ENCODE data around the gene DGKZ. TPM values are rescaled to one million over a fixed set of nuclear protein-coding genes. Genes with fewer than 3 reads are reported as not detected.
A peak's percentile ranks its signal among the peaks of the same experiment; 100 is the strongest.
"Not testable (repeated sequence)": the region's sequence is repeated elsewhere in the genome, so short reads cannot be mapped to it uniquely, and the experiment has no call there.

Gene DGKZ
- total and polyA plus RNA-seq, 4 donors, result 15.8 to 61.1 (median 34.8) TPM

GRCh38 chr11:46379482-46380293 is 32.4 kb downstream of the DGKZ start:
- intact Hi-C loops (cut with DNase I); H3K4me3 ChIP-seq (ENCODE audit: low read length in 2 of 2): not testable (repeated sequence)
- peak; percentile 44 to 74 for DNase-seq

GRCh38 chr11:46380340-46381047 is 33.2 kb downstream of the DGKZ start:
- Histone ChIP-seq H3K27me3 (ENCODE audit: control insufficient read depth in 1 of 2, insufficient read depth in 2 of 2, low read length in 1 of 2) (no peaks in the 10 kb centered on the region), H3K4me1 (ENCODE audit: control insufficient read depth in 1 of 2, insufficient read depth in 2 of 2, low read length in 2 of 2) (no peaks in the 10 kb centered on the region), H3K36me3 (ENCODE audit: control insufficient read depth in 1 of 2, insufficient read depth in 2 of 2, low read length in 1 of 2) (peaks cover 0 to 2% of the 10 kb centered on the region in 2 donors), H3K27ac (ENCODE audit: low read depth in 1 of 2, low read length in 2 of 2) (no peak overlapping the region), H3K9me3 (ENCODE audit: control insufficient read depth, low read length) (no peaks in the 10 kb centered on the region), H3K4me3 (ENCODE audit: low read length in 2 of 2) (peak overlapping the region; percentile 22 to 46)
- peak; percentile 82 to 87 for DNase-seq
- intact Hi-C loops (cut with DNase I), result no loop called here
- WGBS, 2 donors, result 5 to 7% methylated on average over 30 to 45 of the region's 45 CpGs
- ATAC-seq (ENCODE audit: low FRiP score), result peak; percentile 65

More at GRCh38 chr11:46379482-46380293, 32.4 kb downstream of the DGKZ start:
- H3K9me3 ChIP-seq (ENCODE audit: control insufficient read depth, low read length); H3K27me3 ChIP-seq (ENCODE audit: control insufficient read depth in 1 of 2, insufficient read depth in 2 of 2, low read length in 1 of 2); H3K4me1 ChIP-seq (ENCODE audit: control insufficient read depth in 1 of 2, insufficient read depth in 2 of 2, low read length in 2 of 2); H3K27ac ChIP-seq (ENCODE audit: low read depth in 1 of 2, low read length in 2 of 2); H3K36me3 ChIP-seq (ENCODE audit: control insufficient read depth in 1 of 2, insufficient read depth in 2 of 2, low read length in 1 of 2): not testable (repeated sequence)
- peak; percentile 25 for ATAC-seq (ENCODE audit: low FRiP score)
- 85 to 87% methylated on average over 24 to 36 of the region's 36 CpGs for WGBS, 2 donors

GRCh38 chr11:46381048-46381818 is 34.0 kb downstream of the DGKZ start, which contains the start of gene MDK:
Gene MDK, plus strand, starts transcription at chr11:46381669. Its CDS starts 389 bp downstream, at chr11:46382058.
- ATAC-seq (ENCODE audit: low FRiP score), result no peak
- WGBS, 2 donors, result 1 to 2% methylated on average over 46 to 96 of the region's 96 CpGs

DNA sequence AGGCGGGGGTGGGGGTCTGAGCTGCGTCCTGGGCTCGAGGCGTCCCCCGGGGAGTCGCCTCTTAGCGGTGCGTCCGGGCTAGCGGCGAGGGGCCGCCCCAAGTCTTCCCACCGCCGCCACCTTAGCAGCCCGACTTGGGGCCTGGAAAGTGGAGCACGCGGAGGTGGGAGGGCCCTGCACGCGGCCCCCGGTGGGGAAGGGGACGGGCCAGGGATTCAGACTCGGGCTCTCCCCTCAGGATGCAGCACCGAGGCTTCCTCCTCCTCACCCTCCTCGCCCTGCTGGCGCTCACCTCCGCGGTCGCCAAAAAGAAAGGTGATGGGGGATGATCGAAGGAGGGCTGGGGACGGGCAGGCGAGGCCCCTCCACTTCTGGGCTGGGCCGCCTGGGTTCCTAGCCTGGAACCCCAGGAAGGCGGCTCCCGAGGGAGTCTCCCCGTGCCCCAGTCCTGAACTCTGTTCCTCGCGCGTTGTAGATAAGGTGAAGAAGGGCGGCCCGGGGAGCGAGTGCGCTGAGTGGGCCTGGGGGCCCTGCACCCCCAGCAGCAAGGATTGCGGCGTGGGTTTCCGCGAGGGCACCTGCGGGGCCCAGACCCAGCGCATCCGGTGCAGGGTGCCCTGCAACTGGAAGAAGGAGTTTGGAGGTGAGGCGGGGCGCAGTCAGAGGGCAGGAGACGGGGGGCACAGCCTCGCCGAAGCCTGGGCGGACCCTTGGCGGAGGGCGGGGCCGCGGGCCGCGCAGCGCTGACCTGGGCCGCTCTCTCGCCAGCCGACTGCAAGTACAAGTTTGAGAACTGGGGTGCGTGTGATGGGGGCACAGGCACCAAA is 34.8 kb downstream of the DGKZ start:
- ATAC-seq (ENCODE audit: low FRiP score) (no peak), DNase-seq (peak in 1 of 2 donors; percentile 73)
- no peak overlapping the region for H3K27ac ChIP-seq (ENCODE audit: low read depth in 1 of 2, low read length in 2 of 2)
- 3% methylated on average over 63 to 66 of the region's 66 CpGs for WGBS, 2 donors
- no peaks in the 10 kb centered on the region for H3K36me3 ChIP-seq (ENCODE audit: control insufficient read depth in 1 of 2, insufficient read depth in 2 of 2, low read length in 1 of 2)
- peak overlapping the region; percentile 11 to 22 for H3K4me3 ChIP-seq (ENCODE audit: low read length in 2 of 2)
- H3K27me3 ChIP-seq (ENCODE audit: control insufficient read depth in 1 of 2, insufficient read depth in 2 of 2, low read length in 1 of 2), result no peaks in the 10 kb centered on the region
- intact Hi-C loops (cut with DNase I), result no loop called here
- H3K4me1 ChIP-seq (ENCODE audit: control insufficient read depth in 1 of 2, insufficient read depth in 2 of 2, low read length in 2 of 2), result no peaks in the 10 kb centered on the region
- no peaks in the 10 kb centered on the region for H3K9me3 ChIP-seq (ENCODE audit: control insufficient read depth, low read length)

More at GRCh38 chr11:46381048-46381818, 34.0 kb downstream of the DGKZ start, which contains the start of gene MDK:
- DNase-seq, result peak in 1 of 2 donors; percentile 81
- Histone ChIP-seq H3K27me3 (ENCODE audit: control insufficient read depth in 1 of 2, insufficient read depth in 2 of 2, low read length in 1 of 2) (no peaks in the 10 kb centered on the region), H3K9me3 (ENCODE audit: control insufficient read depth, low read length) (no peaks in the 10 kb centered on the region), H3K4me3 (ENCODE audit: low read length in 2 of 2) (peak within 1 kb of the TSS; percentile 22 to 46), H3K27ac (ENCODE audit: low read depth in 1 of 2, low read length in 2 of 2) (no peak within 1 kb of the TSS), H3K36me3 (ENCODE audit: control insufficient read depth in 1 of 2, insufficient read depth in 2 of 2, low read length in 1 of 2) (peaks cover 0 to 2% of the 10 kb centered on the region in 2 donors), H3K4me1 (ENCODE audit: control insufficient read depth in 1 of 2, insufficient read depth in 2 of 2, low read length in 2 of 2) (no peaks in the 10 kb centered on the region)
- intact Hi-C loops (cut with DNase I), result no loop called here

DNA sequence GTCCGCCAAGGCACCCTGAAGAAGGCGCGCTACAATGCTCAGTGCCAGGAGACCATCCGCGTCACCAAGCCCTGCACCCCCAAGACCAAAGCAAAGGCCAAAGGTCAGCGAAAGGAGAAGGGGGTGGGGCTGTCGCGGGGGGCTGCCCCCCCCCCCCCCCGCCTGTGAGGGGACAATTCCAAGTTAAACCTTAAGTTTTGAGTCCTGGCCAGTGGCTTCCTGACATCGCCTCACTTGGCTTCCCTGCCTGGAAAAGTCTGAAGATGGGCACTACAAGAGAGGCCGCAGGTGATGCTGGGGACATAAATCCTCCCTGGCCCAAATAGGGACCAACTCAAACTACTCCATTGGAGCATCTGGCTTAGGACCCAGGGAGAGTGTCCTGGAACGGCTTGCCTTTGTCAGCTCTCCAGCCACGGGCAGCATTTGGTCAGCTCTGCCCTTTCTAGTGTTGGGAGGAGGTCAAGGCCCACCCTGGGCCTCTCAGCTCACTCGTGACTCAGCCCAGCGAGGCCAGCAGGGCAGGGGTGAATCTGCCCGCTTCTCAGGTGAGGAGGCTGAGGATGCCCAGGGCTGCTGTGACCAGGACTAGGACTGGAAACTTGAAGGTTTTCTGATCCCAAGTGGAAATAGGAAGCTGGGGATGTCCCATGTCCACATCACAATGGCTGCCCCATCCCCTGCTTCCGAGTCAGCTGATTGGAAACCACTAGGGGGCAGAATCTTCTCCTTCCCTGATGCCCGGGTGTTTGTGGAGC is 35.6 kb downstream of the DGKZ start:
- DNase-seq, result no peak
- Histone ChIP-seq H3K27ac (ENCODE audit: low read depth in 1 of 2, low read length in 2 of 2) (no peak overlapping the region), H3K27me3 (ENCODE audit: control insufficient read depth in 1 of 2, insufficient read depth in 2 of 2, low read length in 1 of 2) (no peaks in the 10 kb centered on the region), H3K9me3 (ENCODE audit: control insufficient read depth, low read length) (no peaks in the 10 kb centered on the region), H3K4me3 (ENCODE audit: low read length in 2 of 2) (no peak overlapping the region), H3K4me1 (ENCODE audit: control insufficient read depth in 1 of 2, insufficient read depth in 2 of 2, low read length in 2 of 2) (no peaks in the 10 kb centered on the region), H3K36me3 (ENCODE audit: control insufficient read depth in 1 of 2, insufficient read depth in 2 of 2, low read length in 1 of 2) (no peaks in the 10 kb centered on the region)
- WGBS, 2 donors, result 51 to 53% methylated on average over 18 of the region's 18 CpGs
- intact Hi-C loops (cut with DNase I), result no loop called here
- ATAC-seq (ENCODE audit: low FRiP score), result no peak

DNA sequence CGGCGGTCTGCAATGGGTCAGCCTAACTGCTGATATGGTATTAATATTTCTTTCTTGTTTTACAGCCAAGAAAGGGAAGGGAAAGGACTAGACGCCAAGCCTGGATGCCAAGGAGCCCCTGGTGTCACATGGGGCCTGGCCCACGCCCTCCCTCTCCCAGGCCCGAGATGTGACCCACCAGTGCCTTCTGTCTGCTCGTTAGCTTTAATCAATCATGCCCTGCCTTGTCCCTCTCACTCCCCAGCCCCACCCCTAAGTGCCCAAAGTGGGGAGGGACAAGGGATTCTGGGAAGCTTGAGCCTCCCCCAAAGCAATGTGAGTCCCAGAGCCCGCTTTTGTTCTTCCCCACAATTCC is 36.1 kb downstream of the DGKZ start:
- 83 to 89% methylated on average over 7 of the region's 7 CpGs for WGBS, 2 donors
- no peaks in the 10 kb centered on the region for H3K36me3 ChIP-seq (ENCODE audit: control insufficient read depth in 1 of 2, insufficient read depth in 2 of 2, low read length in 1 of 2)
- ATAC-seq (ENCODE audit: low FRiP score) (no peak), DNase-seq (no peak)
- H3K4me1 ChIP-seq (ENCODE audit: control insufficient read depth in 1 of 2, insufficient read depth in 2 of 2, low read length in 2 of 2), result no peaks in the 10 kb centered on the region
- H3K9me3 ChIP-seq (ENCODE audit: control insufficient read depth, low read length), result no peaks in the 10 kb centered on the region
- no peak overlapping the region for H3K27ac ChIP-seq (ENCODE audit: low read depth in 1 of 2, low read length in 2 of 2)
- H3K27me3 ChIP-seq (ENCODE audit: control insufficient read depth in 1 of 2, insufficient read depth in 2 of 2, low read length in 1 of 2), result no peaks in the 10 kb centered on the region
- H3K4me3 ChIP-seq (ENCODE audit: low read length in 2 of 2), result no peak overlapping the region
- intact Hi-C loops (cut with DNase I), result no loop called here

- no peaks in the 10 kb centered on the region for H3K4me1 ChIP-seq (ENCODE audit: control insufficient read depth in 1 of 2, insufficient read depth in 2 of 2, low read length in 2 of 2)
- H3K9me3 ChIP-seq (ENCODE audit: control insufficient read depth, low read length), result no peaks in the 10 kb centered on the region
- no peak for ATAC-seq (ENCODE audit: low FRiP score)
- H3K27ac ChIP-seq (ENCODE audit: low read depth in 1 of 2, low read length in 2 of 2), result no peak overlapping the region
- 94 to 95% methylated on average over 11 to 12 of the region's 12 CpGs for WGBS, 2 donors
- DNase-seq, result no peak
- no peaks in the 10 kb centered on the region for H3K27me3 ChIP-seq (ENCODE audit: control insufficient read depth in 1 of 2, insufficient read depth in 2 of 2, low read length in 1 of 2)
- H3K36me3 ChIP-seq (ENCODE audit: control insufficient read depth in 1 of 2, insufficient read depth in 2 of 2, low read length in 1 of 2), result no peaks in the 10 kb centered on the region
- no peak overlapping the region for H3K4me3 ChIP-seq (ENCODE audit: low read length in 2 of 2)
- intact Hi-C loops (cut with DNase I), result no loop called here
Measured at GRCh38 chr11:46383974-46384701, 36.9 kb downstream of the DGKZ start.
